H1 (cell line): ENCODE data around the gene HYCC1. TPM values are rescaled to one million over a fixed set of nuclear protein-coding genes. Genes with fewer than 3 reads are reported as not detected.

ENCODE experiments used
- CTCF ChIA-PET: fragments of 300-600 bp; sonication (Branson Sonifier 250); formaldehyde crosslinking; loops from one replicate; lab custom pipeline; 2021; ENCODE audit not compliant: partially characterized antibody; lab: Charles Lee
- POLR2A ChIA-PET: fragments of 300-600 bp; sonication (Branson Sonifier 250); formaldehyde crosslinking; loops from one replicate; lab custom pipeline; 2021; ENCODE audit warnings: inconsistent platforms; ENCODE audit not compliant: partially characterized antibody; lab: Charles Lee
- DNase-seq, 2 experiments: peaks; one replicate each; pipeline versions ENCODE4 v3.0.0 to v3.0.0-alpha.2; 2010 to 2022; ENCODE audit warnings: low spot score in 2 of 2, low read depth in 1 of 2, mixed read lengths in 1 of 2
- FAIRE-seq: peaks from 2 replicates; lab custom pipeline; 2011; peaks lifted over from hg19 to GRCh38; lab: Jason Lieb, UNC
- H2AFZ ChIP-seq: 2 replicates; pipeline ENCODE4 v1.8.1; 2012; ENCODE audit warnings: low read length, inconsistent platforms
- H2AK5ac ChIP-seq: 2 replicates; pipeline ENCODE4 v1.6.1; 2013; ENCODE audit warnings: low read depth, low read length
- H2BK120ac ChIP-seq: replicated peaks from 2 replicates; pipeline ENCODE3; 2013; ENCODE audit warnings: low read depth, low read length, inconsistent platforms
- H2BK12ac ChIP-seq: 2 replicates; pipeline ENCODE4 v1.6.1; 2013; ENCODE audit warnings: low read depth, low read length
- H2BK15ac ChIP-seq: 2 replicates; pipeline ENCODE4 v1.6.1; 2013; ENCODE audit warnings: low read length
- H2BK20ac ChIP-seq: 2 replicates; pipeline ENCODE4 v1.6.1; 2013; ENCODE audit warnings: low read length
- H2BK5ac ChIP-seq: 2 replicates; pipeline ENCODE4 v1.6.1; 2013; ENCODE audit warnings: low read depth, low read length
- H3K14ac ChIP-seq: 2 replicates; pipeline ENCODE4 v1.6.1; 2013; ENCODE audit warnings: inconsistent platforms; ENCODE audit not compliant: insufficient read length
- H3K18ac ChIP-seq: 2 replicates; pipeline ENCODE4 v1.6.1; 2013; ENCODE audit warnings: low read length; ENCODE audit errors: extremely low read depth
- H3K23ac ChIP-seq: 2 replicates; pipeline ENCODE4 v1.6.1; 2013; ENCODE audit warnings: inconsistent platforms; ENCODE audit not compliant: insufficient read length
- H3K23me2 ChIP-seq: 2 replicates; pipeline ENCODE4 v1.6.1; 2013; ENCODE audit warnings: low read depth, low read length
- H3K27ac ChIP-seq: 2 replicates; pipeline ENCODE4 v1.6.1; 2011; ENCODE audit warnings: low read depth, low read length, inconsistent platforms
- H3K27me3 ChIP-seq, 4 experiments: replicated peaks in 1 of 4; 1 replicate in 1 of 4; 2 replicates in 3 of 4; pipeline versions ENCODE4 v1.6.1 to v1.8.1; 2011 to 2013; ENCODE audit warnings: low read length in 3 of 4, mild to moderate bottlenecking in 3 of 4, inconsistent platforms in 2 of 4, mixed read lengths in 2 of 4, moderate library complexity in 1 of 4; ENCODE audit not compliant: control insufficient read depth in 3 of 4, insufficient read depth in 3 of 4; ENCODE audit errors: extremely low read depth in 1 of 4
- H3K36me3 ChIP-seq, 4 experiments: 2 replicates each; pipeline versions ENCODE4 v1.6.1 to v1.8.1; 2011 to 2013; ENCODE audit warnings: mild to moderate bottlenecking in 4 of 4, low read length in 3 of 4, moderate library complexity in 2 of 4, control low read depth in 1 of 4, inconsistent platforms in 1 of 4; ENCODE audit not compliant: insufficient read depth in 4 of 4, control insufficient read depth in 2 of 4
- H3K4ac ChIP-seq: replicated peaks from 2 replicates; pipeline ENCODE3; 2013; ENCODE audit warnings: low read length, low read depth, mixed read lengths, inconsistent platforms; ENCODE audit not compliant: insufficient read length
- H3K4me1 ChIP-seq, 4 experiments: replicated peaks in 1 of 4; 1 replicate in 1 of 4; 2 replicates in 3 of 4; pipeline versions ENCODE4 v1.6.1 to v1.8.1; 2011 to 2013; ENCODE audit warnings: low read length in 3 of 4, inconsistent platforms in 2 of 4, mixed read lengths in 1 of 4; ENCODE audit not compliant: insufficient read depth in 4 of 4, control insufficient read depth in 3 of 4
- H3K4me2 ChIP-seq, 2 experiments: 2 replicates each; pipeline versions ENCODE4 v1.6.1 to v1.8.1; 2011 to 2013; ENCODE audit warnings: low read depth in 2 of 2, low read length in 2 of 2, control low read depth in 1 of 2, inconsistent platforms in 1 of 2, mild to moderate bottlenecking in 1 of 2; ENCODE audit not compliant: insufficient read depth in 1 of 2
- H3K4me3 ChIP-seq, 4 experiments: fragments of 200-600, 300-600 bp in 1 of 4; sonication (generic), shearing (Covaris generic), sonication (Bioruptor Twin) in 1 of 4; 2 replicates each; pipeline versions ENCODE4 v1.5.1 to v1.8.1; 2011 to 2016; ENCODE audit warnings: low read length in 4 of 4, low read depth in 3 of 4, control low read depth in 2 of 4, inconsistent platforms in 2 of 4, mild to moderate bottlenecking in 2 of 4, mixed read lengths in 1 of 4, moderate library complexity in 1 of 4; ENCODE audit not compliant: insufficient read depth in 2 of 4; ENCODE audit errors: extremely low read depth in 1 of 4
- H3K56ac ChIP-seq: replicated peaks from 2 replicates; pipeline ENCODE3; 2013; ENCODE audit warnings: low read depth, mild to moderate bottlenecking, mixed read lengths, low read length, inconsistent platforms; ENCODE audit not compliant: insufficient read length
- H3K79me1 ChIP-seq: 2 replicates; pipeline ENCODE4 v1.6.1; 2013; ENCODE audit warnings: low read depth, low read length, control low read depth
- H3K79me2 ChIP-seq, 2 experiments: 2 replicates each; pipeline versions ENCODE4 v1.6.1 to v1.8.1; 2012 to 2013; ENCODE audit warnings: low read length in 2 of 2, mild to moderate bottlenecking in 2 of 2, inconsistent platforms in 1 of 2; ENCODE audit not compliant: insufficient read depth in 2 of 2, control insufficient read depth in 1 of 2
- H3K9ac ChIP-seq, 4 experiments: replicated peaks in 1 of 4; 1 replicate in 1 of 4; 2 replicates in 3 of 4; pipeline versions ENCODE4 v1.6.1 to v1.8.1; 2011 to 2013; ENCODE audit warnings: low read depth in 3 of 4, low read length in 3 of 4, control low read depth in 2 of 4, mild to moderate bottlenecking in 2 of 4, moderate library complexity in 2 of 4, inconsistent platforms in 1 of 4; ENCODE audit errors: extremely low read depth in 1 of 4
- H3K9me3 ChIP-seq, 2 experiments: 2 replicates each; pipeline versions ENCODE4 v1.6.1 to v1.8.1; 2012 to 2013; ENCODE audit warnings: mild to moderate bottlenecking in 2 of 2, moderate library complexity in 2 of 2, control low read depth in 1 of 2, inconsistent platforms in 1 of 2, low read depth in 1 of 2, low read length in 1 of 2, mixed read lengths in 1 of 2; ENCODE audit not compliant: insufficient read depth in 2 of 2
- H4K20me1 ChIP-seq, 2 experiments: replicated peaks in 1 of 2; 2 replicates each; pipeline versions ENCODE3 to v1.8.1; 2011 to 2013; ENCODE audit warnings: inconsistent platforms in 2 of 2, low read length in 2 of 2, mild to moderate bottlenecking in 1 of 2; ENCODE audit not compliant: insufficient read depth in 2 of 2, control insufficient read depth in 1 of 2
- H4K5ac ChIP-seq: 2 replicates; pipeline ENCODE4 v1.6.1; 2013; ENCODE audit warnings: low read length, low read depth, mixed read lengths, inconsistent platforms; ENCODE audit not compliant: insufficient read length
- H4K8ac ChIP-seq: 2 replicates; pipeline ENCODE4 v1.8.0; 2013; ENCODE audit warnings: mild to moderate bottlenecking, moderate library complexity, low read length, inconsistent platforms; ENCODE audit not compliant: insufficient read depth; ENCODE audit errors: extremely low read depth
- H4K91ac ChIP-seq: replicated peaks from 2 replicates; pipeline ENCODE3; 2013; ENCODE audit warnings: low read length, mixed read lengths, inconsistent platforms; ENCODE audit not compliant: insufficient read length
- BCL11A ChIP-seq, 2 experiments: IDR thresholded peaks; one replicate each; pipeline ENCODE4 v1.6.1; 2011; ENCODE audit warnings: low read depth in 2 of 2, low read length in 2 of 2, mild to moderate bottlenecking in 2 of 2
- CBX5 ChIP-seq: fragments of 300-800, 300-1000 bp; sonication (generic); IDR thresholded peaks from 2 replicates; pipeline ENCODE4 v1.7.1; 2016; ENCODE audit warnings: antibody characterized with exemption, low read length, low read depth
- MAFK ChIP-seq: IDR thresholded peaks from 2 replicates; pipeline ENCODE4 v1.6.1; 2012; ENCODE audit warnings: low read depth, mild to moderate bottlenecking, improper control_type of control experiment, low read length
- RAD21 ChIP-seq, 2 experiments: IDR thresholded peaks in 1 of 2; conservative IDR thresholded peaks in 1 of 2; 2 replicates each; pipeline ENCODE4 v1.6.1; 2011; ENCODE audit warnings: low read depth in 2 of 2, low read length in 2 of 2, improper control_type of control experiment in 1 of 2, inconsistent platforms in 1 of 2, mild to moderate bottlenecking in 1 of 2, moderate library complexity in 1 of 2
- TAF7 ChIP-seq: optimal IDR thresholded peaks from 2 replicates; pipeline ENCODE3; 2011; ENCODE audit warnings: low read depth, mild to moderate bottlenecking, inconsistent platforms, low read length, moderate library complexity, borderline replicate concordance
- TEAD4 ChIP-seq: IDR thresholded peaks from 2 replicates; pipeline ENCODE4 v1.6.1; 2012; ENCODE audit warnings: low read depth, low read length, inconsistent platforms, mixed read lengths
- WGBS, 2 experiments: shearing (Covaris generic) in 1 of 2; methylation state at CpG; one replicate each; pipeline versions ENCODE4 v1.1.6 to v1.1.7; 2013 to 2015; ENCODE audit warnings: low lambda C conversion rate in 2 of 2, mixed read lengths in 2 of 2, inconsistent platforms in 1 of 2, low coverage in 1 of 2, missing lambda C conversion rate in 1 of 2; ENCODE audit not compliant: insufficient replicate concordance in 2 of 2, insufficient coverage in 1 of 2, insufficient read length in 1 of 2; ENCODE audit errors: extremely low coverage in 1 of 2, missing lambda C conversion rate in 1 of 2; 5-methylcytosine and 5-hydroxymethylcytosine counted together
- polyA plus RNA-seq, 7 experiments: library from polyadenylated mRNA; depleted of rRNA in 3 of 7; stranded (reverse) in 5 of 7; unstranded in 2 of 7; fragments of >200 nt in 5 of 7; fragments of 200-250 nt in 2 of 7; gene quantifications; 1 replicate in 5 of 7; 2 replicates in 1 of 7; 4 replicates in 1 of 7; pipeline versions ENCODE4 v1.2.1 to v1.2.3, GENCODE V29; 2011 to 2013; ENCODE audit warnings: missing spikeins in 2 of 7, mixed read lengths in 2 of 7
- total RNA-seq: library from RNA; stranded (reverse); fragmentation: NEBNext Ultra II Directional; extraction: Animal tissue kit (Norgen Biotek cat#: 25700); gene quantifications from 2 replicates; pipeline ENCODE4 v1.2.1, GENCODE V29; 2021
- TF ChIP-seq, protein P1 (sequence below): IDR thresholded peaks from 2 replicates; pipeline ENCODE4 v1.6.1; 2011; ENCODE audit warnings: low read depth, mild to moderate bottlenecking, low read length; ENCODE audit not compliant: insufficient read depth

Gene HYCC1
- total and polyA plus RNA-seq, 2 of the 8 experiments (the other 6 are each of a cell fraction or from before 2014, with no cell fraction given) = 20.2 to 142 TPM

DNA sequence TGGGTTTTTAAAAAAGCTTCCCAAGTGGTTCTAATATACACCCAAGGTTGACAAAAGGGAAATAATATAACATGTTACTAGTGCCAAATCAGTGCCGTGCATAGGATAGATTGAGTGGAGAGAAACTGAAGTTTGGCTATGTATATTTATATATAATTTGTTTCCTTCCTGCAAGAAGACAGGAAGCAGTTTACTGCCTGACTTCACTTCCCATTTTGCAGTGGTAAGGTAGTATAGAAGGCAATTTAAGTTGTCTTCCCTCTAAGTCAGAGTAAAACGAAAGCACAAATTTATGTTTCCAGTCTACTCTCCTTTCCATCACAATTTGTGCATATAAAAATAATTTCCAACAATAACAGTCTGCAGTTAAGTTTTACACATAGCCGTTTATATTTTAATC lies 3.4 kb upstream of the HYCC1 start:
- no peak overlapping the region for H4K5ac ChIP-seq
- FAIRE-seq = no peak
- no peak overlapping the region for H3K18ac ChIP-seq
- H3K4me2 ChIP-seq = no peak overlapping the region
- H3K14ac ChIP-seq = no peak overlapping the region
- no peaks in the 10 kb centered on the region for H4K20me1 ChIP-seq
- no peak overlapping the region for H3K56ac ChIP-seq
- H2BK20ac ChIP-seq = no peak overlapping the region
- no peak overlapping the region for H2AFZ ChIP-seq
- H3K23me2 ChIP-seq = peaks cover 5% of the 10 kb centered on the region; the same call in 1 of the 2 replicates
- H2BK5ac ChIP-seq = no peak overlapping the region
- H3K23ac ChIP-seq = no peak overlapping the region
- H3K27ac ChIP-seq = no peak overlapping the region
- H3K9me3 ChIP-seq = no peaks in the 10 kb centered on the region
- no peak overlapping the region for H2BK120ac ChIP-seq
- H3K36me3 ChIP-seq = no peaks in the 10 kb centered on the region
- no peaks in the 10 kb centered on the region for H3K27me3 ChIP-seq
- no peak overlapping the region for H4K91ac ChIP-seq
- no peak overlapping the region for H3K4me3 ChIP-seq
- no peak for DNase-seq
- H3K4me1 ChIP-seq = peaks cover 0 to 5% (median 1%) of the 10 kb centered on the region in 4 experiments; a peak in 4 of 7 replicates
- H2AK5ac ChIP-seq = no peak overlapping the region
- no peak overlapping the region for H4K8ac ChIP-seq
- no peak overlapping the region for H2BK12ac ChIP-seq
- H2BK15ac ChIP-seq = no peak overlapping the region
- no peak overlapping the region for H3K9ac ChIP-seq
- peaks cover 0 to 9% of the 10 kb centered on the region in 2 experiments; a peak in 3 of 4 replicates for H3K79me2 ChIP-seq
- ChIA-PET POLR2A (no interaction called here), CTCF (no interaction called here)
- no peak overlapping the region for H3K4ac ChIP-seq
- WGBS, 2 experiments = 62% methylated on average over 3 of the region's 3 CpGs; no CpG with 5 or more reads in 1 of the 2 experiments
- no peaks in the 10 kb centered on the region for H3K79me1 ChIP-seq
- no peak for TF ChIP-seq BCL11A (IDR thresholded peaks at IDR 0.05; ENCODE audit: low read depth in 2 of 2, low read length in 2 of 2)
- TF ChIP-seq, protein P1, sequence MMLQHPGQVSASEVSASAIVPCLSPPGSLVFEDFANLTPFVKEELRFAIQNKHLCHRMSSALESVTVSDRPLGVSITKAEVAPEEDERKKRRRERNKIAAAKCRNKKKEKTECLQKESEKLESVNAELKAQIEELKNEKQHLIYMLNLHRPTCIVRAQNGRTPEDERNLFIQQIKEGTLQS = no peak
- TF ChIP-seq RAD21 (IDR thresholded peaks at IDR 0.05 in 1 of 2, conservative IDR thresholded peaks at IDR 0.05 in 1 of 2; ENCODE audit: low read depth in 2 of 2, low read length in 2 of 2) = no peak
- no peak for TF ChIP-seq TEAD4
- no peak for TF ChIP-seq MAFK
- TF ChIP-seq CBX5 = no peak
- no peak for TF ChIP-seq TAF7
- TF ChIP-seq, all 59 proteins: peak for 0
